GM18868 (cell line): Measurements from ENCODE around the gene APBA1.

ENCODE experiments used
- ATAC-seq: cut with Tn5 transposase; IDR thresholded peaks from one replicate; pipeline ENCODE4 v1.9.1; 2021; ENCODE audit warnings: mild to moderate bottlenecking, moderate library complexity; ENCODE audit not compliant: unreplicated experiment

Gene APBA1

DNA sequence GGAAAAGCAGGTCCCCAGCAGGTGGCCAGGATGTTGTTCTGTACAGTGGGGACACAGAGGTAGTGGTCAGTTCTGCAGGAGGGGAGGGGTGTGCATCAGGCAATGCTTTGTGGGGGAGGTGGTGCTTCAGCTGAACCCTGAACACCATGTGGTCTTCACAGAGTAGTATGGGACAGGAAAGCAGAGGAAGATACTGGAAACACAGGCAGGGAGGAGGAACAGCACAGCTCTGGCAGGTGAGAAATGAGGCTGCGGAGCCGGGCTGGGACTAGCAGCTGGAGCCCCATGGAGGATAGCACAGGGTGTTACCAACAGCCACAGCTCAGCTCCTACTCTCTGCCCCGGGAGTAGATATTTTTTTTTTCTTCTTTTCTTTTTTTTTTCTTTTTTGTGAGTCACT is 185.7 kb downstream of the APBA1 start:
- ATAC-seq = no peak

DNA sequence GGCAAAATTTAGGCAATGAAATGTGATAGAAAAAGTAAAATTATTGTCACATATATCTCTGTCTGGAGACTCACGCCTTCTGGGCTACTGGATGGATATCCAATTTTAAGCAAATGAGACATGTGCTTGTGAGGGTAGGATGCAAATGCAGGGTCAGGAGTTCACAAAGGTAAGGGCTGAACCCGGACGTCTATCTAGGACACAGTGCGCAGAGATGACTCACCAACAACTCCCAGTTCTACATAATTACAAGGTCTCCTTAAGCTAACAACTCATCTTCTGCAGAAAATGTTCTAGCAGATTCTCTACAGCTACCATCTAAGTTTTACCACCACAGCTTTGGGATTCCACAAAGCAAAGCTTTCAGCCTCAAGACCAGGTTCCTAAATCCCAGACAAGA is 186.7 kb downstream of the APBA1 start:
- no peak for ATAC-seq

DNA sequence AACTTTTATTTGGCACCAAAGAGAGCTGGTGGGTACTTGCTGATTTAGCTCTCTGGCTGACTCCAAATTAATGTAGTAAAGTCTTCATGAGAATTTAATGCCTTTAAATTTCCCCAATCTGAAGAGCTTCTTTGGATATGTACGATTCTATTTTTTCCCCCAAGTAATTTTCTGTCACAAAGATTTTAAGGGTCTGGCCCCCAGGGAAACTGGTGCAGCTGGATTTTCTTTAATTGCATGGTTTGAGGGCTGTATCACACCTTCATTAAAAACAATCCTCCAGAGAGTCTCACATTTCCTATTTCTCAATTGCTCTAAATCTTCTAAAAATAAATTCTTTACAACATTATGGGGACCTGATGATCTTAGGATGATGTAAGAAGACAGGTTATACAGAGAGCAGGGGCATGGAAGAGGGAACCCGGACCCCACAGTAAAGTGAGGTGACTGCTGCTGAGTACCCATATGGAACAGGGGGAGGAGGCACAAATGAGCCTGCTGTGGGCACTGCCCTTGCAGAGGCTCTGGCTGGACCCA is 188.2 kb downstream of the APBA1 start:
- no peak for ATAC-seq

DNA sequence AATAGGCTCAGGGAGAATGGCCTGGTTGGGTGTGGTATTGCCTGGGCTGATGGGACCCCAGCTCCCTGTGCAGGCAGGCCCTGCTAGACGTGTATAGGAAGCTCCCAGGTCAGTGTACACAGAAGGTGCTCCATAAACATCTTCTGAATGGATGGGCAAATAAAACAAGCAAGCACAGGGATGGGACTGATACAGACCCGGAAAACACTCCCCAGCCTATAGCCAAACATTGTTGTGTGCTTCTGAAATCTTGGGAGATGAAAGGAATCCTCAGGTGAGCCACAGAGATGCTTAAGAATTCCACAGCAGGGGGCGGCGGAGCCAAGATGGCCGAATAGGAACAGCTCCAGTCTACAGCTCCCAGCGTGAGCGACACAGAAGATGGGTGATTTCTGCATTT is 195.4 kb downstream of the APBA1 start:
- no peak for ATAC-seq

DNA sequence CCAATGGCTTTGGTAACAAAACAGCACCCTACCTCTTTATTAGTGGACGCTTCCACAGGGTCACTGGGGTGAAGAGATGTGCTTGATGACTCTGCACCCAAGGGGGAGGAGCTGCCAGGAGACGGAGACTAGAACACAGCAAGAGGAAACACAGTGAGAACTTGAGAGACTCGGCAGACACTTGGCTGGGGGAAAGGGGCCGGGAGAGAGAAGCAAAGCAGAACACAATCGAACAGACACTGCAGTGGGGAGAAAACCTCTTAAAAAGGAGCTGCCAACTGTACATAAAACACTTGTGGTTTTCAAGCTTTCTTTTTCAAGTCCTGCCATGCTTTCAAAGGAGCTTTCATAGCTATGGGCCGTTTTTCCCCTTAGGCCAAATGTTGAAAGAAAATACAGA is 196.2 kb downstream of the APBA1 start:
- no peak for ATAC-seq

DNA sequence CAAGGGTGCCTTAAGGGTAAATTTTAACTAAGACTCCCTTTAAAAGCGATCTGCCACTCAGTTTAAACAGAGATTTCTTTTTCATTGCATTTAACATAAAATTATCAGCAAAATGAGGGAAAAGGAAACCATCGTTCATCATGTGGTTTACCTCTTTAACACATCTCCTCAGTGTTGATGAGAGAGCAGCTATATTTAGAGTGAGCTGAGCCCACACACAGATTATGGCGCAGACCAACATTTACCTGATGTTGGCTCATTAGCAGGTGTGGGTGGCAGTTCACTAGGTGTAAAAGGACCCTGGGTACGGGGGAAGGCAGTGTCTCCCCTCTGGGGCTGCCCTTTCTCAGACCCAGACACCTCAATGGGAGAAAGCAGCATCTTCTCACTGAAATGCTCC is 197.3 kb downstream of the APBA1 start:
- no peak for ATAC-seq

DNA sequence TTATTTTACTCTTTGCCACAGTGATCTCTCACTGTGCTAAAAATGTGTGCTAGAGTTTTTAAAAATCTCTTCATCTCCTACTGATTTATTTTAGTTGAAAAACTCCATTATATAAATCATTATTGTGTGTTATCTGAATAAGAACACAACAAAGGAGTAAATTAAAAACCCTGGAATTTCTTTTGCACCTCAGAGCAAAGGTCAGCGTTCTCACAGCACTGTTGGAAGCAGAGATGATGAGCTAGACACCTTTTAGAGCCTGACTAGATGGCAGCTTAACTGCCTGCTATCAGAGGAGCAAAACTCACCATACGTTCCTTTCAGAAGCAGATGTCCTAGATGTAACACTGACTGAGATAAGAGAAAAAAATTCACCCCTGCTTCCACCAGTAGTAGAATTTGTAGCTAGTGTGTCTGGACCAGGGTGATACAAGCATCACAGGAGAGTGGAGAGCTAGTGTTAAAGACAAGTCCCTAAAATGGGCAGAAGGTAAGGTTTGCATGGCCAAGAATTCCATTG is 200.0 kb downstream of the APBA1 start:
- ATAC-seq = no peak

DNA sequence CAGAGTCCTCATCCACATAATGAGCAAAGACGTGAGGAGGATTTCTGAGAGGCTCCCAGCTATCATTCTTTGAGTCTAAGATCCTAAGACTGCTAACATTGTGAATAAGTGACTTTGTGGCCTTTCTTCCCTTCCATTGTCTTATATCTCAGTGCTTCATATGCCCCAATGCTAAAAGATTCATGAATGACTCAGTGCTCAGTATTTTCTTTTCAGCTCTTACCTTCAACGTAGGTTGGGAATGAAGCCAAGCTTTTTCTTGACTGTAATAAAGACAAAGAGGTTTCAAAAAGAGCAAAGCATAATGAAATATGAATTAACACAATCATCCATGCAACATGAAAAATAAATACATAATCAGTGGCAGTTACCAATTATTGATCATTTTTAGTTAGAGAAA is 200.7 kb downstream of the APBA1 start:
- ATAC-seq = no peak

DNA sequence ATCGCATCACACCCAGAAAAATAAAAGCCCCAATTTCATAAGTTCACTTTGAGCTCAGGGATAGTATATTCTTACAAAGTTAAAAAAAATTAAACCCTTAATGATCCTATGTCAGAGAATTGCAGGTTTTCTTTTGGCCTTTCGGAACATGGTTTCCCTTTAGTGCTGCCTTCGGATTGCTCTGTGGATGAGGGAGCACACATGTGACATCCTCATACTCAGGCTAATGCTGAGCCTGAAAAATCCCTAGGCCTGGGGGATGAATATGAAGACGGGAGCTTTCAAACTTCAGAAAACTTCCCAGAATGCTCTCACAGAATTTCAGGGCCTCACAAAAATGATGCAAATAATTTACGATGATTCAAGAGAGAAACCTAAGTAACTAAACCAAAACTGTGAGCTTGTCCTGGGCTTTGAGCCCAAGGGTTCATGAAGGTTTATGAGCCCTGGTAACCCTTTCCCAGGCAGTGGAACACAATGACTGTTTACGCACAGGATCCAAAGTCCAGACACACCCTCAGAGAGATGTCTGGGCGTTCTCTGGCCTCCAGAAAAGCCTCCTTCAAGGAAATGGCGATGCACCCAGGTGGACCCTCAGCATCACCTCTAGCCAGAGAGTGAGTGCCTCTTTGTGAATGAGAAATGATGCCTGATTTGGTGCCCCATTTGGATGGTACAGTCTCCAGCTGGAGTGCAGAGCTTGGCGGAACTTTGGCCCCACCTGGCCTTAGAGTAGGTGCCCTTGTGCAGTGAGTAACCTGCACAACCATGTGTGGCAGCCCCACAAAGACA is 201.8 kb downstream of the APBA1 start:
- ATAC-seq = no peak

DNA sequence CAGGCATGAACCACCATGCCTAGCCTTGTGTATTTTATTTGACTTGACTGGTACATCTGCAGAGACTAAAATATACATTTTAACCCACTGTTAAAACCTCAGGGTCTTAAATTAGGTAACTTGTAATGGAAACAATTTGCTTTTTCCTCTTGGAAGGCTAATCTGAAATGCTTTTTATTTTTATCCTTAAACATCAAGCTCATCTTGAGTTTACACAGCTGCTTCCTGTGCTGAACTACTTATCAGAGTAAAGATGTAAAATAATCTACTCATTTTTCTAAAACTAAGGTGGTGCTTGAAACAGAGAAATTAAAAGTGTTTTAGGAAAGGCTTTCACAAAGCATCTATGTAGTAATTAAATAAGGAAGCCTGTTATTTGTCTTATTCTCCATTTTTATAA is 203.0 kb downstream of the APBA1 start:
- no peak for ATAC-seq

DNA sequence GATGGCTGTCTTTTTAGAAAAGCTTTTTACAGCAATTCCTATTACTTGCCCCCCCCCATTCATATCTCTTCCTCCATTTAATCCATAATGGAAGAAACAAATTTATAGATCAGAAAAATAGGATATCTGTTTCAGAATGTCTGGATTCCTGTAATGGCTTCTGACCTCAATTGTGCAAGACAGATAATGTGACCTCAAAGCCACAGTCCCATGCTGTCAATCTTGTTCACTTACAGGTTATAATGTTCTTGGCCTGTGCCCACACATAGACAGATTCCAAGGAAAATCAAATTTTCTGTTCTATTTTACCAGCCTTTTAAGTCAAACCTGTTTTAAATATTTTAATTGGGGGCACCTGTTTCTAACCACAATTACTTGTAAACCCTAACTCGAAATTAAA is 203.8 kb downstream of the APBA1 start:
- ATAC-seq = no peak

DNA sequence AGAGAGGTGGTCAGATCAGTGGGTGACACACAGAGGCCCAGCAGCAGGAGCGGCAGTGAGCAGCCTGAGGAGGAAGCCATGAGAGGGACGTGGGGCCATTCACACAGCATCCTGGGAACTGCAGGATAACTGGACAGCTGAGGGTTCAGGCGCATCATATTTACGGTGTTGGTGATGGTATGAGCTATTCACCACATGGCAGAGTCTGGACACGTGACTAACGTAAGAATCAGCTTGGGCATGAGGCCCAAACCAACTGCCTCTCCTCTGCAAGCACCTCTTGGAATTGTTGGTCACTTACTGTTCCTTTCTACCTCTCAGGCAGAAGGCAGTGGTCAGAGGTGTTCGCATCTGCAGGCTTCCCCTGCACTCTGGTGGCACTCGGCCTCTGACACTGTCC is 206.0 kb downstream of the APBA1 start:
- ATAC-seq = no peak

DNA sequence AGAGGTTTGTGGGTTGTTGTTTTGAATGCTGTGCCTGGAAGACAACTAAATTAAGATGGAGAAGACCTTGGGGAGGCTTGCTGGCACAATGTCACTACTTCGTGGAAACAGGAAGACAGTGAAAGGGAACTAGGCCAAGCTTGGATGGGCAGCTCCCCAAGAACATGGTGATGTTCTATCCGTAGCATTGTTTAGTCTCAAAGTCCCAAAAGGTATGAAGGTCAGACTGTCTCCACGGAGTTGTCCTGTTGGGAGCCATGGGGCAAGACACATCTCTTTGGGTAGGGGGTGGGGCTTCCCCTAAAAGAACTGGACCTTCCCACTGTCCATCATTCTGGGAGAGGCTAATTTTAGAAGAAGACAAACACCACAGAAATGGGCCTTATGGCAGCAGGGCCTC is 206.7 kb downstream of the APBA1 start:
- no peak for ATAC-seq

DNA sequence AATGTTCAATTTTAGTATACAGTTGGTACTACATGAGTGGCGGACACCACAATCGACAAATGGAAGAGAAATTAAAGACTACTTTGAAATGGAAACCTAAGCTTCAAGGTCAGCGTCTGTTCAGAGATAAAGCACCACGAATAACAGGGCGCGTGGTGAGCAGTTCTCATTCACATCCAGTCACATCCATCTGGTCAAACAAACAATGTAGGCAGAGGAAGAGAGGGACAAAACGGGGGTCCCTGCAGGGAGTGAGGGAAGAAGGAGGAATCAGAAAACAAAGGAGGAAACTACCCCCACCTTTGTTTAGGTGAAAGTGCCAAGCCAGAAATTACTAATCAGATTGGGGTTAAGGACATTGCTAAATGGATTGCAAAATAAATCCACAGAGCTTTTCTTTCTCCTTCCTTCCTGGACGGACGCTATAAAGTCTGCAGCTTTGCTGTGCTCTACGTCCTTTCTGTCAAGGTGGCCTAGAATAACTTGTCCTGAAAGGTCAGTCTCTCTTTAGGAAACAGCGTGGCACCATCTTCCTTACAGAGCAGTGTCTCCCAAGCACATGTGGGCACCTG is 208.6 kb downstream of the APBA1 start:
- ATAC-seq = no peak

DNA sequence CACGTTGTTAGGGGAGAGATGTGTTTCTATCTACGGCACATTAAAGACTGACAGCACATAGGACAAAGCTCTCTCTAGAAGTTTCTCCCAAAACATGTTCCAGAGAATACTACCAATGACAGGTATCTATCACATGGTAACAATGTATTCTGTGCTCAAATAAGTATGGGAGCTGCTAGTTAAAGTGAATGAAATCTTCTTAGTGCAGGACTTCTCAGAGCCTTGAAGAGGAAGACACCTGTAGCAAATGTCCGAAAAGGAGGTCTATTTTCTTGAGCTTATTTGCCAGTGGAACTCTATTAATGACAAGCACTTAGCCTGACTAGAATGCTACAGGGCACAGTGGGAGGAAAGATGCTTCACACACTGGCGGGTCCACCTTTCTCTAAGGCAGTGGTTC is 209.8 kb downstream of the APBA1 start:
- ATAC-seq = no peak

DNA sequence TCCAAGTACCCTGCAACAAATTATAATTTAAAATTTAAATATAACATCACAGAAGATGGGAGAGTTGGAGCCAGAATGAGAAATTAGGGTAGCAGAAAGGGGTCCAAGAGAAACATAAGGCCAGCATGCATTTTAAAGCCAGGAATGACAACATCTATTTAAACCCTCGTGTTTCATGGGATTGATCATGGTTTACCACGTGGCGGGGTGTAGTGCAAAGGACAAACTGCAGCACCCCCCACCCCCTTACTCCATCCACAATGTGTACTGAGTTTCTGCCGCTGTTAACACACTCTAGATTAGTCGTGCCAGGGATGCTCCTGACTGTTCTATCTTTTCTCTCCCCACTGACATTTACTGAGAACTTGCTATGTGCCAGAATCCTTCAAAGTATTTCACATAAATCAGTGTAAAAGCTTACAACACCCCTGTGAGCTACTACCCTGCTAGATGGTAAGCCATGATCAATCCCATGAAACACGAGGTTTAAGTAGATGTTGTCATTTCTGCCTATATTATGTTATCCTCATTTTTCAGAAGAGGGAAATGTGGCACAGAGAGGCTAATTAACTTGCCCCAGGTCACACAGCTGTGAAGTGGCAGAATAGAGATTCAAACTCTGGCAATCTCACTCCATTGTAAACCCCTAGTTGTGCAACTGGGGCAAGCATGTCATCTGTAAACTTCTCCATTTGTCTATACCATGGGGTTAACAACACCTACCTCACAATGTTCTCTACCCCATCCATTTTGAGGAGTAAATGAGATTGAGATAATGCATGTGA is 210.9 kb downstream of the APBA1 start:
- ATAC-seq = no peak

DNA sequence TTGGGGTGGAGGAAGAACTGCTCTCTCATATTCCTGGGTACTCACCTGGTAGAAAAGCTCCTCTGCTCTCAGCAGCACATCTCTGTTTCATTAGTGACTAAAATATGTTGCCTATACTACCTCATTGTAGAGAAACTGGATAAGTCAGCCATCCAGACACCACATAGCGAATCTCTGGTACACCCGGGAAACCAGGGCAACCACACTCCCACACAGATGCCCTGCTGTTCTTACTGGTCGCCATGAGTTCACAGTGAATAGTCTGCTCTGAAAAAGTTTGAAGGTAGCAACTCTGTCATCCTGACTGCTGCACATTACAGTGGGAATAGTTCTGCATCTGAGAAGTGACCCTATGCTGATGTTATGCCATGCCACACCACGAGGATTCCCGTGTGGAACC is 212.2 kb downstream of the APBA1 start:
- ATAC-seq = no peak

DNA sequence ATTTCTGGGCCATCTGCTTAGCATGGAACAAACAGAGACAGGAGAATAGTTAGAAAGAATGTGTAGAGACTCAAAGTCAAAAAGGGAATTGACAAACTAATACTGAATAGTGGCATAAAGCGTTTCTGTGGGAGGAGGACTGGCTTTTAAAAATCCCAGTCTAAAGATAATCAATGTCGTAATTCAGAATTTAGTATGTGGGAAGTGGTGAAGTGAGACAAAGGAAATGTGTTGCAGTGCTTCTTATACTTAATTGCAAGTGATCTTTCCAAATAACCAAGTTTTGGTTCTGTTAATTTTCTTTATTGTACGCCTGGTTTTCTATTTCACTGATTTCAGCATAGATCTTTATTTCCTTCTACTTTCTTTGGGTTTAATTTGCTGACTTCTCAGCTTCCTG is 214.0 kb downstream of the APBA1 start:
- no peak for ATAC-seq

DNA sequence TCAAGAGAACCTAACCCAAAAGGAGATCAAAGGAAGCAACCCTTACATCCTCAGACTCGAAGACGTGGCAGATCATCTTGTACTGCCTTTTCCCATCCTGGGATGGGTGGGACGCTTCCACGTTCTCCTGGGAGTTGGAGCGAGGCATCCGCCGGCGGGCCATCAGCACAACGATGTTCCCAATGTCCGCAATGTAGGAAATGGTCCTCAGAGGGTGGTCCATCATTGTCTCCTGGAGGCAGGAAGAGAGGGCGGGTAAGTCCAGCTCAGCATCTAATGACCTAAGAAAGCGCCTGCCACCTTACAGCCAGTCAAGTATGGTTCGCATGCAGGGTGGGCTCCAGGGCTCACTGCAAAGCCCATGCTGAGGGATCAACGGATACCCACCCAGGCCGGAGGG is 216.0 kb downstream of the APBA1 start:
- ATAC-seq = no peak

DNA sequence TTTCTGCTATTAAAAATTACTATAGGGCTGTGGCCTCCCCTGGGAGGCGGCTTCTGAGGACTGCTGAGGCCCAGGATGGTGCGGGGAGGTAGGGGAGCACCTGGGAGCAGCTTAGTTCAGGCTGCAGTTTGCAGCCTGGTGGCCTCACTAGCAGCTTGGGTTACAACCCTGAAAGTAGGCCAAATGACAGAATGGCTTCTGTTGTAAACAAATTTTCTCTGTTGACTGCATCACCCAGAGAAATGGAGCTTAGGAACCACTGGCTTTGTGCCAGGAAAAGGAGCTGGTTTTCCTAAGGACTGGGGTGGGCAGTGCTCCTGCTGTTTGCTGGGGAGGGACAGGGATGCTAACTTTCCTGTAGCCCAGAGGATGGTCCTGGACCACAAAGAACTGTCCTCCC is 216.9 kb downstream of the APBA1 start:
- no peak for ATAC-seq

DNA sequence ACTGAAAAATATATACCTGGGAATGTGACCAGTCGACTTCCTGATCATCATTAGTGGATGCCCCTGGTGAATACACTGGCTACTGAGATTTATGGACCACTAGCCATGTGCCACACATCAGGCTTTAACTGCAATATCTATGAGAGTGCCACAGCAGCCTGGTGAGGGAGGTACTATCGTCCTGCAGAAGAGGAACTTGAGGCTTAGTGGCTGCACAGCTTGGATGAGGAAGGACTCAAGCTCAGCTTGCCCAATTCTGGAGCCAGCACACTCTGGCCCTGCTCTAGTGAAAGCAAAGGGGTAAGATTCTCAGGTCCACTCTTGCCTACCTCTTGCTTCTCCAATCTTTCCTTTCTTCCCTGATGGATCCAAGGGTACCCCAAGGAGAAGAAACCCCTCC is 217.8 kb downstream of the APBA1 start:
- ATAC-seq = no peak

DNA sequence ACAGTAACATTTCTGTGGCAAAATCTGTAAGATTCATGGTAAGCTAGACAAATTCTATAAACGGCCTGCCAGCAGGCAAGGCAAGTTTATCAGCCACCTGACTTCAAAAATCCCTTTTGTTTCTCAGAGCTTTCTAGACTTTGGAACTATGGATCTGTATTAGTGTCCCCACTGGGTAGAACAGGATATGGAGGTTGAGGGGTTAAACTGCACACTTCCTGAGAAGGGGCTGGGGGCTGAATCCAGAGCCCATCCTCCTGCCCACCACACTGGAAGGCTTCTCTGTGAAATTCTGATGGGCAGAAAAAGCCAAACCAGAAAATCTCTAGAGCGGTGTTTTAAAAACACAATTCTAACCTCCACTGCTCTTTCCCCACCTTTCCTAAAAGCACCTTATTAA is 218.4 kb downstream of the APBA1 start:
- no peak for ATAC-seq
